Lower leg skin (tissue), 3 donors: ENCODE data around the gene OBSCN.

Experiments used
- CTCF ChIP-seq, 3 donors: fragments of 450-650 bp; IDR thresholded peaks; one replicate each; pipeline ENCODE4 v1.5.1; 2016; ENCODE audit warnings: antibody characterized with exemption in 3 of 3, mild to moderate bottlenecking in 3 of 3, moderate library complexity in 2 of 3
- POLR2A ChIP-seq, 2 donors: fragments of 450-650 bp; IDR thresholded peaks; one replicate each; pipeline ENCODE4 v1.6.1; 2016 to 2017; ENCODE audit warnings: antibody characterized with exemption in 2 of 2, mild to moderate bottlenecking in 1 of 2, moderate library complexity in 1 of 2

GRCh38 chr1:228284148-228284495 is 76.3 kb downstream of the OBSCN start:
- TF ChIP-seq CTCF (IDR thresholded peaks at IDR 0.05), result no peak
- no peak for TF ChIP-seq POLR2A (IDR thresholded peaks at IDR 0.05)
